Activated CD8-positive, alpha-beta T cell treated with anti-CD3 and anti-CD28 coated beads for 36 hours (primary cell): ENCODE results near the gene MLC1. TPM values are rescaled to one million over a fixed set of nuclear protein-coding genes. Genes with fewer than 3 reads are reported as not detected.

ENCODE experiments used
- ATAC-seq: fragments of 200-7000 bp; cut with Tn5 transposase; one replicate; pipeline ENCODE4 v1.10.0; 2021; ENCODE audit warnings: mild to moderate bottlenecking, moderate library complexity
- CTCF ChIA-PET: fragments of 350-600 bp; sonication (Branson Sonifier 250); formaldehyde crosslinking; loops from one replicate; lab custom pipeline; 2021; ENCODE audit warnings: antibody characterized with exemption; lab: Charles Lee
- POLR2A ChIA-PET: fragments of 350-600 bp; sonication (Branson Sonifier 250); formaldehyde crosslinking; loops from one replicate; lab custom pipeline; 2021; ENCODE audit warnings: antibody characterized with exemption; lab: Charles Lee
- DNase-seq: peaks from one replicate; pipeline ENCODE4 v3.0.0-alpha.2; 2020
- H3K27ac Mint-ChIP-seq: one replicate; pipeline ENCODE4 v1.8.0; 2021; ENCODE audit warnings: mild to moderate bottlenecking, mixed read lengths
- H3K27me3 Mint-ChIP-seq: one replicate; pipeline ENCODE4 v1.8.0; 2021; ENCODE audit warnings: mixed read lengths
- H3K36me3 Mint-ChIP-seq: one replicate; pipeline ENCODE4 v1.8.0; 2021; ENCODE audit warnings: low read depth, mixed read lengths
- H3K4me1 Mint-ChIP-seq: one replicate; pipeline ENCODE4 v1.8.0; 2021; ENCODE audit warnings: low read depth, mixed read lengths
- H3K4me3 Mint-ChIP-seq: one replicate; pipeline ENCODE4 v1.8.0; 2021; ENCODE audit warnings: mild to moderate bottlenecking, moderate library complexity, mixed read lengths
- H3K9me3 Mint-ChIP-seq: one replicate; pipeline ENCODE4 v1.8.0; 2021; ENCODE audit warnings: mixed read lengths
- CTCF ChIP-seq: fragments of 200-600 bp; IDR thresholded peaks from one replicate; pipeline ENCODE4 v1.8.0; 2022; ENCODE audit warnings: antibody characterized with exemption, mild to moderate bottlenecking
- intact Hi-C: fragments of 100-400 bp; cut with micrococcal nuclease; formaldehyde crosslinking; loops from one replicate; pipeline ENCODE4 v1.10.0; 2022
- total RNA-seq, 2 experiments: library from RNA; stranded (reverse); gene quantifications; one replicate each; pipeline ENCODE4 v1.2.3, GENCODE V29; 2021

The MLC1 gene
- total RNA-seq, 2 experiments from 2014 or later = 1.3 to 1.5 TPM

GRCh38 chr22:50071432-50072166, 13.6 kb downstream of the MLC1 start:
- Mint-ChIP-seq H3K27ac (no peak overlapping the region), H3K4me3 (no peak overlapping the region), H3K36me3 (no peaks in the 10 kb centered on the region), H3K4me1 (no peaks in the 10 kb centered on the region), H3K9me3 (no peaks in the 10 kb centered on the region), H3K27me3 (no peaks in the 10 kb centered on the region)
- ChIA-PET CTCF (interaction anchor here (0.8 kb wide), 1 partner anchor 78 kb away, joined by 3 read pairs; no protein-coding TSS in a partner anchor), POLR2A (no interaction called here)
- ATAC-seq (no peak), DNase-seq (no peak)
- intact Hi-C loops = no loop called here
- TF ChIP-seq CTCF = no peak

- Mint-ChIP-seq H3K27ac (no peak overlapping the region), H3K4me3 (no peak overlapping the region), H3K36me3 (no peaks in the 10 kb centered on the region), H3K9me3 (no peaks in the 10 kb centered on the region), H3K4me1 (no peaks in the 10 kb centered on the region), H3K27me3 (no peaks in the 10 kb centered on the region)
- intact Hi-C loops = no loop called here
- ATAC-seq = no peak
- CTCF ChIA-PET = no interaction called here
- POLR2A ChIA-PET = no interaction called here
- DNase-seq = no peak
- no peak for TF ChIP-seq CTCF
Observed at GRCh38 chr22:50070366-50070765, 14.9 kb downstream of the MLC1 start.

- Mint-ChIP-seq H3K27ac (no peak overlapping the region), H3K27me3 (no peaks in the 10 kb centered on the region), H3K4me3 (no peak overlapping the region), H3K36me3 (no peaks in the 10 kb centered on the region), H3K9me3 (no peaks in the 10 kb centered on the region), H3K4me1 (no peaks in the 10 kb centered on the region)
- intact Hi-C loops = no loop called here
- ATAC-seq = no peak
- no peak for TF ChIP-seq CTCF
- ChIA-PET POLR2A (no interaction called here), CTCF (interaction anchor here (0.8 kb wide), 1 partner anchor 11 kb away, joined by 3 read pairs; no protein-coding TSS in a partner anchor)
- no peak for DNase-seq
Observed at GRCh38 chr22:50068096-50068495, 17.1 kb downstream of the MLC1 start.

- Mint-ChIP-seq H3K4me1 (no peaks in the 10 kb centered on the region), H3K27me3 (no peaks in the 10 kb centered on the region), H3K4me3 (no peak overlapping the region), H3K9me3 (no peaks in the 10 kb centered on the region), H3K36me3 (no peaks in the 10 kb centered on the region), H3K27ac (no peak overlapping the region)
- DNase-seq (no peak), ATAC-seq (no peak)
- POLR2A ChIA-PET = interaction anchor here (0.6 to 0.7 kb wide), 2 partner anchors 37 to 387 kb away, joined by 3 to 5 read pairs; no protein-coding TSS in a partner anchor
- CTCF ChIA-PET = interaction anchor here (0.8 kb wide), 1 partner anchor 10 kb away, joined by 3 read pairs; no protein-coding TSS in a partner anchor
- no peak for TF ChIP-seq CTCF
- intact Hi-C loops = no loop called here
Observed at GRCh38 chr22:50067244-50067643, 18.0 kb downstream of the MLC1 start.

- CTCF ChIA-PET = interaction anchor here (0.6 to 1.6 kb wide), 2 partner anchors 29 to 34 kb away, joined by 4 to 5 read pairs; no protein-coding TSS in a partner anchor
- H3K9me3 Mint-ChIP-seq = no peaks in the 10 kb centered on the region
Observed at GRCh38 chr22:50064453-50064852, 20.8 kb downstream of the MLC1 start.

More at GRCh38 chr22:50064453-50064852, 20.8 kb downstream of the MLC1 start:
- H3K4me3 Mint-ChIP-seq = no peak overlapping the region
- POLR2A ChIA-PET = no interaction called here
- H3K4me1 Mint-ChIP-seq = no peaks in the 10 kb centered on the region
- peaks cover 7% of the 10 kb centered on the region for H3K27me3 Mint-ChIP-seq
- intact Hi-C loops = no loop called here
- DNase-seq (no peak), ATAC-seq (no peak)
- H3K36me3 Mint-ChIP-seq = no peaks in the 10 kb centered on the region
- H3K27ac Mint-ChIP-seq = no peak overlapping the region
- TF ChIP-seq CTCF = no peak
